GM21526 (cell line): ENCODE results near the gene RNF166.

Experiments used
- ATAC-seq: cut with Tn5 transposase; IDR thresholded peaks from one replicate; pipeline ENCODE4 v1.9.1; 2021; ENCODE audit warnings: moderate library complexity; ENCODE audit not compliant: unreplicated experiment, low FRiP score

RNF166 gene

DNA sequence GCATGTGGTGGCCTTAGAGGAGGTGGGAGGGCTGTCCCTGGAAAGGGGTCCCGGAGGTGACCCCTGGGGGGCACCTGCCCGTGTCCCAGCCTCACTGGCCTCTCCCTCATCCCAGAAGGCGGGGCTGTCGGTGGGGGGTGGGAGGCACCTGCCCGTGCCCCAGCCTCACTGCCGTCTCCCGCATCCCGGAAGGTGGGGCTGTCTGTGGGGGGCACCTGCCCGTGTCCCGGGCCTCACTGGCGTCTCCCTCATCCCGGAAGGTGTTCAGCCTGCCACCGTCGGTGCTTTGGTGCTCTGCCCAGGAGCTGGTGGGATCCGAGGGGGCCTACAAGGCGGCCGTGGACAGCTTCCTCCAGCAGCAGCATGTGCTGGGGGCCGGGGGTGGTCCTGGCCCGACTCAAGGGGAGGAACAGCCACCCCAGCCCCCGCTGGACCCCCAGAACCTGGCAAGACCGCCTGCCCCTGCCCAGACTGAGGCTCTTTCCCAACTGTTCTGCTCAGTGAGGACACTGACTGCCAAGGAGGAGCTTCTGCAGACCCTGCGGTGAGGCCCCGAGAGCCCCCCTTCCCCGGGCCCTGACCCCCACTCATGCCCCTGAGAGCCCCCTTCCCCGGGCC is 6.3 kb upstream of the RNF166 start:
- no peak for ATAC-seq

DNA sequence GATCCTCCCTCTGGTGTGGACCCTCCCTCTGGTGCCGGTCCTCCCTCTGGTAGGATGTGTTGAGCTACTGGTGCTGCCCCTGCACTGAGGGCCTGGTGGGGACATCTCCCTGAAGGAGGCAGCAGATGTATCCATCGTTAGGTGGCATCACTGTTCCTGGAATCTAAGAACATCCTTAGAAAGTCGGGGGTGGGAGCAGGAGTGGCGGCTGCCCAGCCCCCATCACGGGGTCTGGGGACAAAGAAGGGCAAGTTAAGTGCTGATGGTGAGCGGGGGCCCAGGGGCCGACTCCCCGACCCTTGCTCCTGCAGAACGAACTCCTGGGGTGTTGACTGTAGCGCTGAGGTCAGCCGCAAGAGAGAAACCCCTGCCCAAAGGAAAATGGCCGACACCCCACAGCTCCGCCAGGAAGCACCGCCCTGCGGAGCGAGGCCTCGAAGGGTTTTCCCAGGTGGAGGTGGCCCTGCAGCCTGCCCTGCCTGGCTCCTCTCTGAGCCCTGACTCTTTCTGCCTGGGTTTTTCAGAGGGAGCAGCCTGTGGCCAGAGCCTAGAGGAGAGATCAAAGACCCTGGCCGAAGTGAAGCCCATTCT is 5.6 kb upstream of the RNF166 start:
- no peak for ATAC-seq

DNA sequence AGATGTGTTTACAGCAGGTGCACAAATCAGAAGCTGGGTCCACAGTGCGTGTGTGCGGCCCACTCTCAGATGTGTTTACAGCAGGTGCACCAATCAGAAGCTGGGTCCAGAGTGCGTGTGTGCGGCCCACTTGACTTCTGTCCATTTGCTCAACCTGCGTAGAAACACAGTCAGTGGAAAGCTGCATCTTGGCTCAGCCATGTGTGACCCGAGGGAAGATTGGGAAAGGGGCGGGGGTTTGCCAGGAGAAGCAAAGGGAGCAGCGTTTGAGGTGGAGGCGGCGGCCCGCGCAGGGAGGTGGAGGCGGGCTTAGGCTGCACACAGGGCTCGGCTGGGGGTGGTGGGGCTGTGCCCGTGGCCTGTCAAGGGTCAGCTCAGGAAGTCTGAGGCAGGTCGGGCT is 4.3 kb upstream of the RNF166 start:
- ATAC-seq, result no peak

DNA sequence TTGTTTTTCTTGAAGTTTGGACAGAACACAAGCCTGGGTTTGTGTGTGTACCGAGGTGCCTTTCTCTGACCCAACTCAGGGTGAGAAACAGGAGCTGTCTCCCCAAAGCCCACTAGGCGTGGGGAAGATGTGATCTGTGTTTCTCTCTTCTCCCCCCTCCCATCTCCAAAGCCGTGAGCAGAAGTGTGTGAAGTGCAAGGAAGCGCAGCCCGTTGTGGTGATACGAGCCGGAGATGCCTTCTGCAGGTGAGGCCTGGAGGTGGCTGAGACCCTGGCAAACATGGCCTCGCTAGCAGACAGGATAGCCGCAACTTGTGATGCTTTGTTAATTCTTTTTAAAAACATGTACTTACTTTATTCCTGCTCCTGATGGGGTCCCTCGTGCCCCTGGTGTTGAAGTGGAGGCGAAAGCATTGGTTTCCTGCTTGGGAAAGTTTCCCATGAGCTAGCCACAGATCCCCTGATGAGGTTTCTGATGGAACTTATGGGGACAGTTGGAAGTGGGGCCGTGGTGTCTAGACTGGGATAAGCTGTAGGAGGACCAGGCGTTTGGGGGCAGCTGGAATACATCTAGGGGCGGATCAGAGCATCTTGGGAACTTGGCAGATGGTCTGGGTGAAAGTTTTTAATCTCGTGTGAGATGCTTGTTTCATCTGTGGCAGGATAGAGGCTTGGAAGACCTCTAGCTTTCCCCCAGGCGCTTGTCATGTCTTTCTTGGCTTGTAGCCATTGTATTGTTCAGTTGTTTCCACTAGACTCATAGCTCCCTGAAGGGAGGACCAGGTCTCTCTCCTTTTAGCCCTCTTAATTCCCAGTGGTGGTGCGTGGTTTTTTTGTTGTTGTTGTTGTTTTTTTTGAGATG is 988 bp upstream of the RNF166 start:
- no peak for ATAC-seq

DNA sequence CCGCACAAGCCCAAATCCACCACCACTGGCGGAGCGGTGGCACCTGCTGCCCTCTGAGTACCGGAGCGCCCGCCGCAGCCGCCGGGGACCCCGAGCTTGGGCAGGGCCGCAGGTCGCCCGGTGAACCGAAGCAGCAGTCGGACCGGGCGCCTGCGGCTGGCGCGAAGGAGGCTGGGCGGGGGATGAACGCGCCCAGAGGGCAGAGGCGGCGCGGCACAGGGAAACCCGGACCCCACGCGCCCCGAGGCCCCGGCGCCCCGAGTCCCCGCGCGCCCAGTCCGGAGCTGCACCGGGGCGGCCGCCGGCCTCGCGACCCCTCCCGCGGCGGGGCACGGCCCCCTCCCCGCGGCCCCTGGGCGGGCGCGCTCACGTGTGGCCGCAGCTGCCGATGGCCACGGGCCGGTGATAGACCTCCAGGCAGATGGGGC is 393 bp downstream of the RNF166 start:
- peak; percentile 9 for ATAC-seq

DNA sequence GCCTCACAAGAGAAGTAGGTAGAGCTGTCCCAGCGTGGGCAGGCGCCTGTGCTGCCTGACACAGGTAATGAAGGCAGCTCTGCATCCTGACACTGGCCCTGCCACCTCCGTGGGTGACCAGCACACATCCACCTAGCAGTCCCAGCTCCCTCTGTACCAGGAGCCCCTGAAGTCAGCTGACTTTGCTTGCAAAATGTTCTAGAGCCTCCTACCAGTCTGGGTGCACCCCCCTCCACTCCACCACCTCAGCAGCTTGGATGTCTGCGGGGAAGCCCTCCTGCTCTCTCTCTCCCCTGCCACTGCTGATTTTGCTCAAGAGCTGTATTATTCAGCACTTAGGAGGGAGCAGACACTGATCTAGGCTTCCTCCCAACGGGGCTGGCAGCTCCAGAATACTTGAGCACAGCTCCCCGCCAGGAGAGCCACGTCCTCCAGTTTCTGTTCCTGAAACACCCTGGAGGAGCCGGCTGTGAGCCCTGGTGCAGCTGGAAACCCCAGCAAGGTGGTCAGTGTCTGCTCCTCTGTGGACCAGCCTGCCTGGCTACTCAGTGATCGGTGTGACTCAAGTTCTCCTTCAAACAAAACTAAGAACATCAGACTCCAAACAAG is 1.0 kb downstream of the RNF166 start:
- no peak for ATAC-seq

DNA sequence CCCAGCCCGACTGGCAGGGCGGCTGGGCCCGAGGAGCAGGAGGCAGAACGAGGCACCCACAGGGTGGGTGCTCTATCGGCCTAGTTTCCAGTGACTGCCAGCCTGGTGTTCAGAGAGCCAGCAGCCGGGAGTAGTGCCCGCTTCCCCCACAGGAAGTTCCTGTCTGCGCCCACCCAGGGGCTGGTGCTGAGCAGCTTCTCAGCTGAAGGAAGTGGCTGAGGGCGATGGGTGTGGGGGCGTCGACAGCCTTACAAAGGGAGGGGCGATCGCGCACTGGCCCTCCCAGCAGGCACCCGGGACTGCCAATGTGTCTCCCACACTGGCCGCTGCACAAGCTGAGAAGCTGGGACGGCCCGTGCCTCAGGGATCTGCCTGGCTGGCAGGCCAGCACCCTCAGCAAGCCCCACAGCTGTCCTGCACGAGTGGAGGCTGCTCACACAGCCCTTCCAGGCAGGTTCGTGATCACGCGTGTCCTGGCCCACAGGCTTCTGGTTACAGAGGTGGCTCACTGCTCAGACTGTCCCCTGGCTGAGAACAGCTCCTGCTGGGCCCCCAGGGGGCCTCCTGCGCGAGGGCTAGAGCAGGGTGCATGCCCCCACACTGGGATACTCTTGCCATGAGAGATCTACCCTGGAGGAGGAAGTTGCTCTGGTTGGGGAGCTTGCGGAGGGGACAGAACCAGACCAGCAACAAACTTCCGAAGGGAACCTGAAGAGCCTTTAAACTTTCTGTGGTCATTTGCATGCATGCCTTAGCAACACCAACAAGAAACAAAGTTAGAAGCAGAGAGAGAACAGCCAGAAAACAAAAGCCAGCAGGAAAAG is 2.5 kb downstream of the RNF166 start:
- no peak for ATAC-seq

DNA sequence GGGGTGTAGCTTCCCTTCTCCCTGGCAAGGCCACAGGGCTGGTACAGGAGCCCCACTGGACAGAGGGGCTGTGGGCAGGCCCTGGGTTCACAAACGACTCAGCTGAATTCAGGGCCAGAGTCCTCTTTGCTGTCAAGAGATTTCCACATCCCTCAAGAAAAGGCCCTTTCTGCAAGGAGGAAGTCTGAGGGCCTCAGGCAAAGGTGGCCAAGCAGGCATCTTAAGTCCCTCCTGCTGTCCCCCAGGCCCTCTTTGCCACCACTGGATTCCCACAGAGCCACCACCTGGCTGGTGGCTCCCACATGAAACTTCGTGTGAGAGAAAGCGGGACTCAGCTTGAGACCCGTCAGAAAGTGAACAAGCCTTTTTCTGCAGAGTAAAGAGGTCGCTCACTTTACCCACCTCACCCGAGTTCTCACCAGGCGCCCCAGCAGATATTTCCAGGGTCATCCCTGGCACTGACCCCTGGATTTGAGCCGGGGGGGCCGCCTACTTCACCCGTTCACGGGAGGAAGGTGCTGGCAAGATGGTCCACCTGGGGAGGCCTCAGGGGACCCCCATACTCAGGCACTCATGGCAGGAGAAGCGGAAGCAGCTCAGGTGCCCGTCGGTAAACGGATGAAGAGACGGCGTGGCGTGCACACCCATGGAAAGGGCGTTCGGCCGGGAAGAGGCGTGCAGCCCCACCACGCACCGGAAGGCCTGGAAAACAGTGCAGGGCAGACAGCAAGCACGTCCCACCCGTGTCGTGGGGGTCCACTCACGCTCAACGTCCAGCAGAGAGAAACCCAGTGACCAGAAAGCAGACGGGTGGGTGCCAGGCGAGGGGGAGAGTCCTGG is 3.6 kb downstream of the RNF166 start:
- ATAC-seq, result no peak

DNA sequence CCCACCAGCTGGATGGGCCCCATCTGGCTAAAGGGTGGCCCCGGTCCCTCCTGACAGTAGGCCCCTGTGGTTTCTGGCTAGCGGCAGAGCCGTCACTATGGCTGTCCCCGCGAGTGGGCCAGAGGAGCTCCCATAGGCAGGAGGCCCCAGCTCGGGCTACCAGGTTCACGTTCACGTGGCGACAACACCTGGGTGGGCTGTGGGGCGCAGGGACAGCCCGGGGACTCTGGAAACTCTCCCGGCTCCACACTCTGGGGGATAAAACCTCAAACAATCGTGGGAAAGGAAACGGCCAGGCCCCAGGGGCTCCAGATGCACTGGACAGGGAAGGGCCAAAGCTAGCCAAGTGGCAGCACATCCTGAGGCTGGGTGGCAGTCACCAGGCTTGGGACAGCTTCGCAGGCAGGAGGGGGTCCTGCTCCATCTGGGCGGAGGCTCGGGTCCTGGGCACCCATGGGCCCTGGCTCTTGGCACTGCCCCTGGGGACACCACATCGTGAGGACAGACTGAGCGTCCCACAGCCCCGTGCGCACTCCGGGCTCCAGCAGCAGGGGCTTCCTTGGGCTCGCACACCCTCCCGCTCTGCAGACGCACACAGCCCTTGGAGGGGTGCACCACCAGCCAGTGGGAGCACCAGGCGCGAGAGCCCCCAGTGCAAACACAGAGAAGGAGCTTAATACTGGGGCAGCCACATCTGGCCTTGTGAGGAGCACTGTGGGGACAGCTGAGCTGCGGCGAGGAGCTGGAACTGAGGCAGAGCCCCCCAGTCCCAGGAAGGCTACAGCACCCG is 4.4 kb downstream of the RNF166 start:
- no peak for ATAC-seq

DNA sequence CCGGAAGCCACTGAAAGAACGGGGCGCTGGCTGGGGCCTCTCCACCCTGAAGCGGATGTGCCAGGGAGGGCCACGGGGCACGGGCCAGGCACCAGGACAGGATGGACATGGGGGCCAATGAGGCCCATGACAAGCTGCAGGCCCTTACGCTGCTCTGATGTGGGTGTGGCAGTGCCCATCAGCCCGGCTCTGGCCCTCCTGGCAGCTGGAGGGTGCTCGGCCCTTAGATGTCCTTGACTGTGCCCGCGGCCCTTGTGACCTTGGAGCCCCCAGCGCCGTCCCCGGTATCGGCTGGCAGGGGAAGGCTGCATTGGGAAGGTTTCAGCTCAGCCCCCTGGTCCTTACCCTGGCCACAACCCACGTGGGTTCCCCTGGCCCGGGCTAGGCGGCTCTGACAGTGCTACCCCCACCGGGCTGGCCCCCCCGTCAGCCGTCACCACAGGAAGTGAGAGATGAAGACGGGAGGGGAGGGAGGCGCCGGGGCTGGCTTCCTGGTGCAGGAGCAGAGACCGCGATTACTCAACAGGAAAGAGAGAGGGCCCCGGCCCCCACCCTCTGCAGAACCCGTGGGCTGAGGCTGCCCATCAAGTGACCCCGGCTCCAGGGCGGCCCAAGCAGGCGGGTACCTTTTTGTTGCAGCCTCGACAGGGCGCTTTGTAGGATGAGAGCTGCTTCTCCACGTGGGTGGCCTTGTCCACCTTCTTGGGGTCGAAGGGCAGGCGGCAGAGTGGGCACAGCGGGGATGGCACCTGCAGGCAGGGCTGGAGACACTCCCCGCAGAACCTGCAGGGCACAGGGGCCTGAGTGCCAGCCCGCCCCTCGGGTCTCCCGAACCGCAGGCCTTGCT is 5.3 kb downstream of the RNF166 start:
- peak; percentile 46 for ATAC-seq

DNA sequence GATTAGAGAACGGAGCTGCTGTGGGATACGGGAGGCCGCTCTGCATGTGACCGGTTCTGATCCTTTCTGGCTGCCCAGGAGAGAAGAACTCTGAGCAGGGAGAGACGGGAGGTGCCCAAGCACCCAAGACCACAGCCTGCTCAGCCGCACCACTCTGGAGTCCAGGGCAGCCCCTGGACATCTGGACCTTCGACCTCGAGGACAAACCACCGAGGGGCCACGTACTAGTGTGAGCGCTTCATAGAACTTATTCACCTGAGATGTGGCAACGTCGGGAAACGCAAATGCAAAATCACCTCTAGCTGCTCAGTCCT is 5.9 kb downstream of the RNF166 start:
- ATAC-seq, result no peak

DNA sequence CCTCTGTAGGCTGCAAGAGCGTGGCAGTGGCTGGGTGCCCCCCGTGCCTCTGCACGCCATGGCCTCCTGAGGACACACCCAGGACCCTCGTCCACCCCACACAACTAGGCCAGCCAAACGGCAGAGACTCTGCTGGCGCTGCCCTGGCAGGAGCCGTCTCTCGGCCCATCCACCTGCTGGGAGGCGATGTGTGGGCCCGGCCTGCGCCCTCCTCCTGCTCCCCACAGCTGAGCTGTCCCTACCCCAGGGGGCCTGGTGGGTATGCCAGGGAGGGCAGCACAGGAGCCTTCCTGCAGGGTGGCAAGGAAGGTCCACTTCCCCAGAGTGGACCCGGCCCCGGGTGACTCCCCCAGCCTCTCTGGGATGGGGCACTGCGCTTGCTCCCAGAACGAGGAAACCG is 7.0 kb downstream of the RNF166 start:
- no peak for ATAC-seq

DNA sequence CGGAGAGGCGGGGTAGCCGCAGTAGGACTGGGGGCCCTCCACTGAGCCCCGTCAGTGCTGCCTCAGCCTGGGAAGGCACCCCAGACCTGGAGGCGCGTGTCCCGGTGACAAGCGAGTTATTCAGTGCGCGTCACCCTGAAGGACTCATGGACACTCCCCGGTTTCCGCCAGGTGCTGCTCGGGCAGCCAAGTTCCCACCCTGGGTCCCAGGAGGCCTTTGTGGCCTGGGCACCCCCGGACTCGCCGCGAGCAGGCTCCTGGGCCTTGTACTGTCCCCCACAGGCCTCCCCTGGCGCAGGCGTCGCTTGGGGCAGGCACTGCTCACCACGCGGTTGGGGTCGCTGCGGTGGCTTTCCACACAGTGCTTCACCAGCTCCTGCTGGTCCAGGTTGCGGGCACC is 7.6 kb downstream of the RNF166 start:
- no peak for ATAC-seq

DNA sequence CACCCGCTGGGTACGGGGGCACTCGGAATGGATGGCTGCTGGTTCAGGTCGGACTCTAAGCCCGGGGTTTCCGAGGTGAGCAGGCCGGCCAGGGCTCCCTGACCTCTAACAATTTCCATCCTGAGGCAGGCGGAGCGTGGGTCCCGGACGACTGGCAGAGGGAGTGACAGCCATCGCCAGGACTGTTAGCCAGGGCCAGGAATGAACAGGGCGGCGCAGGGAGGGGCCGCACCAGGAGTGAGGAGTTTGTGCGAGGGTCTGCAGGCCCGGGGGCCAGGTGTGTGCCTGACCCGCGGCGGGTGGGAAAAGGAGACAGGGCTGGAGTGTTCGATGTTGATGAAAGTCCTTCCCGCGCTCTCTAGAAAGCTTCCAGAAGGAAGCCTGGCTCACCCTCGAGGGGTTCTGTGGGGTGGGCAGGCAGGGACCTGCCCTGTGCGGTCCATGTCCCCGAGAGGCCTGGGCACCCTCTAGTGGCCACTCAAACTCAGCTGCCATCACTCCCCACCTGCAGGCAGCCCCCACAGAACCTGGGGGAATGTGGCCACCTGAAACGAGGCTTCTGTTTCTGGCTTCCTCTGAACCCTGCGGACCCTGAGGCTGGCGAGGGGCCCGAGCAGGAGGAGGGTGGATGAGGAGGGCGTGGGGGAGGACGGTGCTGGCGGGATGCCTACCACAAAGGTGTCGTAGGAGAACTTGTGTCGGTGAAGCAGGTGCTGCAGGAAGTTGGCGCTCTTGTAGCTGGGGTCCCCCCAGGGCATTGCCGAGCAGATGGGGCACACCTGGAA is 8.2 kb downstream of the RNF166 start:
- ATAC-seq, result no peak

DNA sequence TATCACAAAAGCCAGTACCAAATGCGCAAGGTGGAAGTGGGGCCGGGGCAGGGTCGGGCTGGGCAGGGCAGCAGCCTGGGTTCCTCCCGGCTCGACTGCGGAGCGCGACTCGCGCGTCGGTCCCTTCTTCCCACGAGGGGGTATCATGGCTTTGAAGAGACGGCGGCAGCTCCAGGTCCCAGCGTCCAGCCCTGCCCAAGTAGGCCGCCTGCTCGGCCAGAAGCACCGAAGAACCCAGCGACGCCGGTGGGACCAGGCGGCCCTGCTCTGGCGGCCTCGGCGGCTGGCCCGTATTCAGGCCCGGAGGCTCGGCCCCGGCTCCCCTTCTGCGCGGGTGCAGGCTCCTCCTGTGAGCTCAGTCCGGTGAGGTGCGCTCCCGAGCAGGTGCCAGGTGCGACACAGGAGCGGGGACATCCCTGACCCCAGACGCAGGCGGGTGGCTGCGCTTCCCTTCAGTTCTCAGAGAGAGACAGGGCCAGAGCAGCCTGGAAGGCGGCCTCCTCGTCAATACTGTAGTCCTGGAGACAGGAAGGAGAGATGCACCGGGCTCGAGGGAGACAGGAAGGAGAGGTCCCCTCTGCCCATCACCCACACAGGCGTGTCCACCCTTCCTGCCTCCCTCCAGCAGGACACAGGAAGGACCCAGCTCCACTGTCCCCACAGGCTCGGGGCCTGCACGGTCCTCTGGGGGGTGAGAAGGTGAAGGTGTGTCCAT is 8.9 kb downstream of the RNF166 start:
- no peak for ATAC-seq

DNA sequence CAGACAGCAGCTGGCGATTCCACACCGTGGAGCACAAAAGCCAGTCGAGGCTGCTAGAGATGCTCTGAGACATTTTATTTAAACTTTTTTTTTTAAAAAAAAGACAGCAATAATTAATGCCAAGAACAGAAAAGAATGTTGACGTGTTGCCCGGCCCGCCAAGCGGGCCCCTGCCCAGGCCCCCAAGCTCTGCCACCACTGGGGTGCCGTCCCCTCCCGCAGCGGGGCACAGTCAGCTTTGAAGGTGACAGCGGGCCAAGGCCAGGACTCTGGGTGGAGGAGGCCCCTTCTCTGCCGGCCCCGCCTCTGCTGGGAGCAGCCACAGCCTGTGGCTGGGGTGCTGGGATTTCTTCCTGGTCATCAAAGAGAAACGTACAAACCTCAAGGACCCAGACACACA is 9.8 kb downstream of the RNF166 start:
- ATAC-seq, result no peak

DNA sequence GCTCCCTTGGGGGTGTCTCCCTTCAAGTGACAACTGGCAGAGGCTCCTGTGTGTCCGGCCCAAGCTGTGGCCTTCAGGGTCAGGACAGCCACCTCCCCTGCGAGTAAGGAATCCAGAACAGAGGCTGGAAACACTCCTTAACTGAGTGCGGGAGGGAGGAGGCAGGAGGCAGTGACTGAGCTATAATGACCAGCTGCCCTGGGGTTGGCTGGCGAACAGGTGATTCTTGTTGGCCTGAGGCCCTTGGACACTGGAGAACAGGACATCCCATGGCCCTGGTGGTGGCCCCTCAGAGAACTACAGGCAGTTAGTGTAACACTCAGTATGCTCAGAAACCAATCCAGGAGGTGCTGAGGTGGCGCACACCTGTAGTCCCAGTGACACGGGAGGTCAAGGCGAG is 10.5 kb downstream of the RNF166 start:
- no peak for ATAC-seq
